Large intestine (tissue), 3 donors: ENCODE measurements around the gene L3HYPDH. TPM values are rescaled to one million over a fixed set of nuclear protein-coding genes. Genes with fewer than 3 reads are reported as not detected.

Experiments used
- DNase-seq, 2 donors: peaks; one replicate each; pipeline versions ENCODE4 v3.0.0 to v3.0.0-alpha.2; 2013
- H3K27ac ChIP-seq: one replicate; pipeline ENCODE4 v1.5.1; 2013; ENCODE audit warnings: low read length
- H3K27me3 ChIP-seq: 2 replicates; pipeline ENCODE4 v1.6.1; 2013; ENCODE audit warnings: low read length; ENCODE audit not compliant: control insufficient read depth, insufficient read depth
- H3K36me3 ChIP-seq: 2 replicates; pipeline ENCODE4 v1.6.1; 2013; ENCODE audit warnings: low read length; ENCODE audit not compliant: control insufficient read depth, insufficient read depth
- H3K4me1 ChIP-seq: one replicate; pipeline ENCODE4 v1.6.1; 2013; ENCODE audit warnings: low read length; ENCODE audit not compliant: control insufficient read depth, insufficient read depth
- H3K4me3 ChIP-seq: one replicate; pipeline ENCODE4 v1.5.1; 2013; ENCODE audit warnings: low read length
- H3K9me3 ChIP-seq: one replicate; pipeline ENCODE4 v1.6.1; 2013; ENCODE audit warnings: mild to moderate bottlenecking, low read depth, low read length, moderate library complexity; ENCODE audit not compliant: control insufficient read depth
- WGBS: methylation state at CpG from one replicate; pipeline ENCODE4 v1.1.5; 2013; ENCODE audit warnings: low lambda C conversion rate; ENCODE audit not compliant: insufficient coverage; 5-methylcytosine and 5-hydroxymethylcytosine counted together
- polyA plus RNA-seq: library from polyadenylated mRNA; unstranded; fragments of 120-200 nt; gene quantifications from one replicate; pipeline ENCODE4 v1.2.1, GENCODE V29; 2013

Gene L3HYPDH
- polyA plus RNA-seq, 1 donor, result 45.4 TPM

GRCh38 chr14:59507752-59508103 lies 23.5 kb upstream of the L3HYPDH start:
- DNase-seq, result no peak
- Histone ChIP-seq H3K36me3 (peaks cover 10% of the 10 kb centered on the region), H3K4me3 (no peak overlapping the region), H3K4me1 (peaks cover 26% of the 10 kb centered on the region), H3K27ac (peak overlapping the region; percentile 23), H3K9me3 (no peaks in the 10 kb centered on the region), H3K27me3 (no peaks in the 10 kb centered on the region)
- WGBS, result no CpG with 5 or more reads among the region's 3 CpGs

- H3K4me3 ChIP-seq, result no peak overlapping the region
- H3K27ac ChIP-seq, result peak overlapping the region; percentile 28
- H3K27me3 ChIP-seq, result no peaks in the 10 kb centered on the region
- peaks cover 10% of the 10 kb centered on the region for H3K36me3 ChIP-seq
- peak; percentile 70 to 81 for DNase-seq
- H3K9me3 ChIP-seq, result no peaks in the 10 kb centered on the region
- H3K4me1 ChIP-seq, result peaks cover 21% of the 10 kb centered on the region
Observed at GRCh38 chr14:59507063-59507751, 23.0 kb upstream of the L3HYPDH start.

GRCh38 chr14:59503256-59503655 lies 19.0 kb upstream of the L3HYPDH start:
- DNase-seq, result no peak
- H3K36me3 ChIP-seq, result peaks cover 27% of the 10 kb centered on the region
- H3K9me3 ChIP-seq, result no peaks in the 10 kb centered on the region
- H3K4me3 ChIP-seq, result no peak overlapping the region
- H3K27ac ChIP-seq, result no peak overlapping the region
- WGBS, result 100% methylated on average over 1 of the region's 4 CpGs
- H3K27me3 ChIP-seq, result no peaks in the 10 kb centered on the region
- peaks cover 5% of the 10 kb centered on the region for H3K4me1 ChIP-seq

GRCh38 chr14:59500732-59501131 lies 16.5 kb upstream of the L3HYPDH start:
- DNase-seq, result no peak
- Histone ChIP-seq H3K27ac (peak overlapping the region; percentile 26), H3K4me1 (no peaks in the 10 kb centered on the region), H3K9me3 (no peaks in the 10 kb centered on the region), H3K36me3 (peaks cover 39% of the 10 kb centered on the region), H3K4me3 (no peak overlapping the region), H3K27me3 (no peaks in the 10 kb centered on the region)
- 75% methylated on average over 2 of the region's 3 CpGs for WGBS

GRCh38 chr14:59492384-59492783 lies 8.2 kb upstream of the L3HYPDH start:
- Histone ChIP-seq H3K27ac (no peak overlapping the region), H3K9me3 (no peaks in the 10 kb centered on the region), H3K4me1 (peaks cover 8% of the 10 kb centered on the region), H3K4me3 (no peak overlapping the region), H3K36me3 (peaks cover 61% of the 10 kb centered on the region), H3K27me3 (no peaks in the 10 kb centered on the region)
- DNase-seq, result peak in 1 of 2 donors; percentile 58
- WGBS, result no CpG with 5 or more reads among the region's 1 CpG

GRCh38 chr14:59490756-59491155 lies 6.5 kb upstream of the L3HYPDH start:
- WGBS, result 100% methylated on average over 3 of the region's 3 CpGs
- Histone ChIP-seq H3K9me3 (no peaks in the 10 kb centered on the region), H3K4me3 (no peak overlapping the region), H3K27me3 (no peaks in the 10 kb centered on the region), H3K4me1 (peaks cover 10% of the 10 kb centered on the region), H3K27ac (no peak overlapping the region), H3K36me3 (peaks cover 53% of the 10 kb centered on the region)
- DNase-seq, result no peak

GRCh38 chr14:59484639-59485175 lies 499 bp upstream of the L3HYPDH start:
- no peaks in the 10 kb centered on the region for H3K9me3 ChIP-seq
- H3K4me1 ChIP-seq, result peaks cover 34% of the 10 kb centered on the region
- no peak for DNase-seq
- H3K36me3 ChIP-seq, result peaks cover 15% of the 10 kb centered on the region
- H3K27me3 ChIP-seq, result no peaks in the 10 kb centered on the region
- H3K4me3 ChIP-seq, result peak overlapping the region; percentile 95
- H3K27ac ChIP-seq, result peak overlapping the region; percentile 94
- 0% methylated on average over 3 of the region's 32 CpGs for WGBS

- H3K4me3 ChIP-seq, result peak overlapping the region; percentile 95
- H3K27ac ChIP-seq, result peak overlapping the region; percentile 94
- no peak for DNase-seq
- no peaks in the 10 kb centered on the region for H3K9me3 ChIP-seq
- H3K4me1 ChIP-seq, result peaks cover 30% of the 10 kb centered on the region
- H3K27me3 ChIP-seq, result no peaks in the 10 kb centered on the region
- whole genome bisulfite sequencing, result no CpG with 5 or more reads among the region's 16 CpGs
- H3K36me3 ChIP-seq, result peaks cover 8% of the 10 kb centered on the region
Observed at GRCh38 chr14:59483363-59483762, 845 bp downstream of the L3HYPDH start.

- Histone ChIP-seq H3K36me3 (peaks cover 9% of the 10 kb centered on the region), H3K27ac (peak overlapping the region; percentile 94), H3K4me1 (peaks cover 27% of the 10 kb centered on the region), H3K9me3 (no peaks in the 10 kb centered on the region), H3K4me3 (peak overlapping the region; percentile 95), H3K27me3 (no peaks in the 10 kb centered on the region)
- DNase-seq, result peak in 1 of 2 donors; percentile 44
- WGBS, result 40% methylated on average over 1 of the region's 6 CpGs
Observed at GRCh38 chr14:59482541-59483331, 1.5 kb downstream of the L3HYPDH start.

GRCh38 chr14:59481871-59482540 lies 2.2 kb downstream of the L3HYPDH start:
- Histone ChIP-seq H3K27me3 (no peaks in the 10 kb centered on the region), H3K36me3 (peaks cover 8% of the 10 kb centered on the region), H3K4me1 (peaks cover 26% of the 10 kb centered on the region), H3K27ac (peak overlapping the region; percentile 94), H3K9me3 (no peaks in the 10 kb centered on the region), H3K4me3 (no peak overlapping the region)
- peak in 1 of 2 donors; percentile 12 for DNase-seq
- WGBS, result 60% methylated on average over 1 of the region's 2 CpGs
